Endometrial microvascular endothelial cells (primary cell): ENCODE results near the gene SDK1. TPM values are rescaled to one million over a fixed set of nuclear protein-coding genes. Genes with fewer than 3 reads are reported as not detected.

Experiments used
- in situ Hi-C: cut with HindIII; loops from 2 replicates; pipeline ENCODE4 v1.10.0; 2017; ENCODE audit warnings: low sequenced_read_pairs, low pct_unique_long_range_greater_than_20kb; ENCODE audit errors: inconsistent ontology term
- total RNA-seq: library from RNA; depleted of rRNA; stranded (reverse); fragments of >200 nt; gene quantifications from one replicate; pipeline ENCODE4 v1.2.3, GENCODE V29; 2015; ENCODE audit errors: inconsistent ontology term

Gene SDK1
- total RNA-seq, 1 donor from 2014 or later, result 1.6 TPM

- in situ Hi-C loops, result no loop called here
Observed at GRCh38 chr7:3436746-3437145, 135.7 kb downstream of the SDK1 start.

- in situ Hi-C loops, result no loop called here
Observed at GRCh38 chr7:3437467-3437866, 136.4 kb downstream of the SDK1 start.

- in situ Hi-C loops, result no loop called here
Observed at GRCh38 chr7:3438352-3438751, 137.3 kb downstream of the SDK1 start.

GRCh38 chr7:3439333-3440030 is 138.4 kb downstream of the SDK1 start:
- in situ Hi-C loops, result no loop called here

GRCh38 chr7:3440509-3440908 is 139.5 kb downstream of the SDK1 start:
- in situ Hi-C loops, result no loop called here

- in situ Hi-C loops, result no loop called here
Observed at GRCh38 chr7:3443716-3444115, 142.7 kb downstream of the SDK1 start.

GRCh38 chr7:3446786-3447185 is 145.7 kb downstream of the SDK1 start:
- in situ Hi-C loops, result no loop called here

GRCh38 chr7:3451701-3452100 is 150.6 kb downstream of the SDK1 start:
- in situ Hi-C loops, result no loop called here

GRCh38 chr7:3453398-3453797 is 152.3 kb downstream of the SDK1 start:
- in situ Hi-C loops, result no loop called here

GRCh38 chr7:3455806-3456595 is 154.9 kb downstream of the SDK1 start:
- in situ Hi-C loops, result no loop called here

GRCh38 chr7:3459111-3459510 is 158.1 kb downstream of the SDK1 start:
- in situ Hi-C loops, result no loop called here

- in situ Hi-C loops, result no loop called here
Observed at GRCh38 chr7:3461923-3462322, 160.9 kb downstream of the SDK1 start.

- in situ Hi-C loops, result no loop called here
Observed at GRCh38 chr7:3463696-3464095, 162.6 kb downstream of the SDK1 start.

- in situ Hi-C loops, result no loop called here
Observed at GRCh38 chr7:3464900-3465622, 164.0 kb downstream of the SDK1 start.

- in situ Hi-C loops, result no loop called here
Observed at GRCh38 chr7:3466261-3466660, 165.2 kb downstream of the SDK1 start.

- in situ Hi-C loops, result no loop called here
Observed at GRCh38 chr7:3469641-3470040, 168.6 kb downstream of the SDK1 start.

- in situ Hi-C loops, result no loop called here
Observed at GRCh38 chr7:3480197-3480596, 179.1 kb downstream of the SDK1 start.

- in situ Hi-C loops, result no loop called here
Observed at GRCh38 chr7:3481435-3481834, 180.4 kb downstream of the SDK1 start.

GRCh38 chr7:3482147-3482921 is 181.3 kb downstream of the SDK1 start:
- in situ Hi-C loops, result no loop called here
